Measurements from ENCODE around the gene GADD45A.
A peak's percentile ranks its signal among the peaks of the same experiment; 100 is the strongest.

The GADD45A gene

GRCh38 chr1:67685067-67685557 is at the start of gene GADD45A:
Gene GADD45A (plus strand): TSS chr1:67685201. CDS start chr1:67685495, 294 bp downstream.
- ChIA-PET POLR2A (interaction anchor here (0.6 to 4.8 kb wide), 52 partner anchors 9 to 1787 kb away, joined by 3 to 77 read pairs (median 5); partner anchors contain the start of gene WLS), CTCF (interaction anchor here (0.5 to 4.9 kb wide), 11 partner anchors 11 to 470 kb away, joined by 3 to 41 read pairs (median 3); no protein-coding TSS in a partner anchor)
- TF ChIP-seq ZNF530 (tag by site-specific recombination; IDR thresholded peaks at IDR 0.05; ENCODE audit: low read depth) (no peak), ZNF654 (tag by site-specific recombination; IDR thresholded peaks at IDR 0.05; ENCODE audit: low read depth) (no peak), ZNF184 (tag by site-specific recombination; IDR thresholded peaks at IDR 0.05) (no peak), ZNF623 (tag by site-specific recombination; IDR thresholded peaks at IDR 0.05) (no peak), ZSCAN5A (tag by site-specific recombination; IDR thresholded peaks at IDR 0.05) (peak; percentile 68; the same call in 1 of the 2 replicates), ZNF221 (tag by site-specific recombination; IDR thresholded peaks at IDR 0.05; ENCODE audit: borderline replicate concordance) (no peak), ZNF692 (tag by site-specific recombination; IDR thresholded peaks at IDR 0.05) (peak; percentile 78), ZNF132 (tag by site-specific recombination; IDR thresholded peaks at IDR 0.05; ENCODE audit: borderline replicate concordance) (no peak), ZNF362 (tag by site-specific recombination; IDR thresholded peaks at IDR 0.05) (no peak), SCRT2 (tag by site-specific recombination; IDR thresholded peaks at IDR 0.05) (no peak), ZNF596 (tag by site-specific recombination; IDR thresholded peaks at IDR 0.05) (no peak; the same call in 1 of the 2 replicates), ZNF626 (tag by site-specific recombination; IDR thresholded peaks at IDR 0.05) (no peak), ZNF174 (tag by site-specific recombination; IDR thresholded peaks at IDR 0.05) (no peak), ZFP3 (tag by site-specific recombination; IDR thresholded peaks at IDR 0.05; ENCODE audit: low read depth) (no peak), ZNF19 (tag by site-specific recombination; IDR thresholded peaks at IDR 0.05; ENCODE audit: low read depth) (no peak), ZBTB26 (tag by site-specific recombination; optimal IDR thresholded peaks at IDR 0.05) (no peak), ZSCAN16 (tag by site-specific recombination; IDR thresholded peaks at IDR 0.05) (no peak), ZFP41 (tag by site-specific recombination; IDR thresholded peaks at IDR 0.05; ENCODE audit: borderline replicate concordance) (no peak), OVOL3 (tag by site-specific recombination; IDR thresholded peaks at IDR 0.05) (no peak), ZNF529 (tag by site-specific recombination; IDR thresholded peaks at IDR 0.05; ENCODE audit: insufficient replicate concordance) (no peak), ZNF248 (tag by site-specific recombination; IDR thresholded peaks at IDR 0.05) (no peak), PATZ1 (tag by site-specific recombination; IDR thresholded peaks at IDR 0.05) (peak; percentile 79), GLIS2 (tag by site-specific recombination; IDR thresholded peaks at IDR 0.05) (peak; percentile 81), INSM2 (tag by site-specific recombination; IDR thresholded peaks at IDR 0.05) (no peak), ZNF629 (tag by site-specific recombination; IDR thresholded peaks at IDR 0.05) (peak; percentile 46; the same call in 1 of the 2 replicates), ZSCAN23 (tag by site-specific recombination; IDR thresholded peaks at IDR 0.05) (no peak), ZNF112 (tag by site-specific recombination; IDR thresholded peaks at IDR 0.05) (no peak), ZNF404 (tag by site-specific recombination; IDR thresholded peaks at IDR 0.05) (no peak), ZSCAN30 (tag by site-specific recombination; IDR thresholded peaks at IDR 0.05) (peak; percentile 97), ZNF223 (tag by site-specific recombination; IDR thresholded peaks at IDR 0.05) (no peak), ZNF555 (tag by site-specific recombination; conservative IDR thresholded peaks at IDR 0.05) (no peak)

More at GRCh38 chr1:67685067-67685557, at the start of gene GADD45A:
- H3K27ac ChIP-seq (ENCODE audit: extremely low read depth, low read depth, low read length) = peak within 1 kb of the TSS; percentile 96
- H3K4me3 ChIP-seq (ENCODE audit: low read depth, low read length) = peak within 1 kb of the TSS; percentile 92
- H3K4me1 ChIP-seq (ENCODE audit: control insufficient read depth, insufficient read depth, low read length) = peaks cover 8% of the 10 kb centered on the region; the same call in 1 of the 2 replicates
- H3K36me3 ChIP-seq (ENCODE audit: control insufficient read depth in 2 of 2, insufficient read depth in 1 of 2, low read length in 2 of 2) = peaks cover 9 to 37% of the 10 kb centered on the region in 2 experiments; a peak in 2 of 3 replicates
- H3K9me3 ChIP-seq (ENCODE audit: control insufficient read depth, insufficient read depth, low read depth, low read length) = no peaks in the 10 kb centered on the region
